Kidney (tissue), 14 donors: ENCODE data around the gene CNTRL. TPM values are rescaled to one million over a fixed set of nuclear protein-coding genes. Genes with fewer than 3 reads are reported as not detected.

ENCODE experiments used
- DNase-seq, 5 donors: peaks; one replicate each; pipeline ENCODE4 v3.0.0-alpha.2; 2013 to 2020
- FAIRE-seq: peaks from 2 replicates; lab custom pipeline; 2012; peaks lifted over from hg19 to GRCh38; lab: Jason Lieb, UNC
- H3K27ac ChIP-seq, 2 donors: one replicate each; pipeline ENCODE4 v1.7.0; 2013; ENCODE audit warnings: low read depth in 2 of 2, low read length in 2 of 2, inconsistent platforms in 1 of 2
- H3K27me3 ChIP-seq: one replicate; pipeline ENCODE4 v1.7.1; 2013; ENCODE audit warnings: low read length, inconsistent platforms; ENCODE audit not compliant: control insufficient read depth, insufficient read depth
- H3K36me3 ChIP-seq, 3 donors: one replicate each; pipeline versions ENCODE4 v1.7.0 to v1.7.1; 2013; ENCODE audit warnings: low read length in 3 of 3, control low read depth in 1 of 3, inconsistent platforms in 1 of 3; ENCODE audit not compliant: insufficient read depth in 3 of 3, control insufficient read depth in 2 of 3
- H3K4me1 ChIP-seq, 3 donors: one replicate each; pipeline versions ENCODE4 v1.7.0 to v1.7.1; 2013; ENCODE audit warnings: low read length in 3 of 3, inconsistent platforms in 1 of 3, low read depth in 1 of 3; ENCODE audit not compliant: control insufficient read depth in 2 of 3, insufficient read depth in 2 of 3
- H3K4me3 ChIP-seq, 3 donors: one replicate each; pipeline versions ENCODE4 v1.7.0 to v1.8.1; 2013; ENCODE audit warnings: low read length in 3 of 3, control low read depth in 1 of 3, inconsistent platforms in 1 of 3
- H3K9ac ChIP-seq, 3 donors: one replicate each; pipeline versions ENCODE4 v1.7.0 to v1.7.1; 2013; ENCODE audit warnings: low read length in 3 of 3, control low read depth in 1 of 3, inconsistent platforms in 1 of 3
- H3K9me3 ChIP-seq, 3 donors: one replicate each; pipeline versions ENCODE4 v1.7.0 to v1.7.1; 2013; ENCODE audit warnings: low read length in 3 of 3, control low read depth in 1 of 3, inconsistent platforms in 1 of 3; ENCODE audit not compliant: control insufficient read depth in 2 of 3, insufficient read depth in 1 of 3
- CTCF ChIP-seq: IDR thresholded peaks from 3 replicates; pipeline ENCODE4 v1.5.1; 2012; ENCODE audit warnings: mild to moderate bottlenecking, moderate library complexity, borderline replicate concordance; ENCODE audit not compliant: insufficient read depth; ENCODE audit errors: extremely low read depth
- intact Hi-C: fragments of 100-400 bp; cut with DNase I; formaldehyde crosslinking; loops from one replicate; pipeline ENCODE4 v1.11.1; 2022
- polyA plus RNA-seq: library from polyadenylated mRNA; stranded (reverse); fragments of 350-450 nt; fragmentation: Illumina TruSeq; extraction: RNeasy Lipid Tissue Mini Kit (QIAGEN cat#74804); gene quantifications from one replicate; pipeline ENCODE4 v1.2.3, GENCODE V29; 2014; ENCODE audit warnings: low read depth, low replicate concordance; ENCODE audit not compliant: insufficient read depth
- total RNA-seq: library from RNA; stranded (reverse); fragmentation: NEBNext Ultra II Directional; extraction: Animal tissue kit (Norgen Biotek cat#: 25700); gene quantifications from one replicate; pipeline ENCODE4 v1.2.1, GENCODE V29; 2021
- donor health status: control.
- donor health status: control.
- donor health status: control.
- donor health status: control.
- donor health status: control.
- donor health status: DM: yes; HTN: yes; CAD: no.
- donor health status: Normal renal cell carcinoma (clear cell type).

CNTRL gene
- total and polyA plus RNA-seq, 2 donors from 2014 or later, result 3.4 to 17.7 TPM

DNA sequence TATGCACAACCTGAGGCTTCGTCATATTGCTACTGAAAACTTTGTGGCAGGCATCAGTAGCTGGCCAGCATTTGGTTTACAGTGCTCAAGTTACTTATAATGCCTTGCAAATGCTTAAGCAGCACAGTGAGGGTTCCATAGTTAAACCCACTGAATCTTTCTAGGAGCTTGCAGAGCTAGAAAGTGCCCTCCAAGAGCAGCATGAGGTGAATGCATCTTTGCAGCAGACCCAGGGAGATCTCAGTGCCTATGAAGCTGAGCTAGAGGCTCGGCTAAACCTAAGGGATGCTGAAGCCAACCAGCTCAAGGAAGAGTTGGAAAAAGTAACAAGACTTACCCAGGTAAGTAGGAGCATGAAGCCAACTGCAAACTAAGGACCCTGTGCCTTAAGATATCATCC, 60.9 kb downstream of the CNTRL start:
- Histone ChIP-seq H3K27ac (no peak overlapping the region), H3K4me3 (no peak overlapping the region), H3K4me1 (no peaks in the 10 kb centered on the region), H3K27me3 (no peaks in the 10 kb centered on the region), H3K9me3 (no peaks in the 10 kb centered on the region), H3K9ac (no peak overlapping the region), H3K36me3 (peaks cover 0 to 8% (median 0%) of the 10 kb centered on the region in 3 donors)
- FAIRE-seq, result no peak
- intact Hi-C loops, result no loop called here
- TF ChIP-seq CTCF, result no peak
- no peak for DNase-seq

DNA sequence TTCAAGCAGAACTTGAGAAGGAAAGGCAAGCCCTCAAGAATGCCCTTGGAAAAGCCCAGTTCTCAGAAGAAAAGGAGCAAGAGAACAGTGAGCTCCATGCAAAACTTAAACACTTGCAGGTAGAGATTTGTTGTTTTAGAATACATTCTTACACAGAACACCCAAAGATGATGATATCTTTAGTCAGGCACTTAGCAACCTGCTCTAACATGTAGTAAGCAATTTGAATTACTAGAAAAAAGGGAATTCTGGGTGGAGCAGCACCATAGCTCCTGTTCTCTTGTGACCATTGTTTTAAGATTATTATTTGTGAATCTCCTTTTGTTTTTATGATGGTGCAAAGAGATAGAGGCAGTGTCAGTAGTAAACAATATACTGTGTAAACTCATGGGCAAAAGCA, 63.8 kb downstream of the CNTRL start:
- H3K9me3 ChIP-seq, result no peaks in the 10 kb centered on the region
- FAIRE-seq, result no peak
- H3K4me3 ChIP-seq, result no peak overlapping the region
- H3K4me1 ChIP-seq, result no peaks in the 10 kb centered on the region
- H3K36me3 ChIP-seq, result peaks cover 7 to 20% (median 8%) of the 10 kb centered on the region in 3 donors
- TF ChIP-seq CTCF, result no peak
- no peaks in the 10 kb centered on the region for H3K27me3 ChIP-seq
- no peak overlapping the region for H3K27ac ChIP-seq
- DNase-seq, result no peak
- intact Hi-C loops, result no loop called here
- H3K9ac ChIP-seq, result no peak overlapping the region

DNA sequence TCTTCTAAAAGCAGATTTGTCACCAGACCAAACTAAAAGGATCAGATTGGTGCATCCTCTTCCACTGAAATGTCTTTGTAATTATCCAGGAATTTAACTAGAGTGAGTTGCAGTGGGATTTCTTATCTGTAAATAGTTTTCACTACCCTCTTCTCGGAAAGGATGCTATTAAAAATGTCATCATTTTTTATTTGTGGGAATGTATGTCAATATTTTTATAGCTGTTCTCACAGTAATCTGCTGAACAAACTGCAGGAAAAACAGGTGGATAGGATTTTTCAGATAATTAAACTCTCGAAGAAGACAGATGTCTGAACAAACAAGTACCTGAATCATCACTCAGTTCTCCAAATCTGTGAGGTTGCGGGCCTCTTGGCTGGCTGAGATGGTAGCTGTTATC, 64.2 kb downstream of the CNTRL start:
- H3K4me1 ChIP-seq, result no peaks in the 10 kb centered on the region
- TF ChIP-seq CTCF, result no peak
- H3K36me3 ChIP-seq, result peaks cover 7 to 23% (median 8%) of the 10 kb centered on the region in 3 donors
- H3K9me3 ChIP-seq, result no peaks in the 10 kb centered on the region
- H3K4me3 ChIP-seq, result no peak overlapping the region
- H3K27me3 ChIP-seq, result no peaks in the 10 kb centered on the region
- DNase-seq (no peak), FAIRE-seq (no peak)
- H3K9ac ChIP-seq, result no peak overlapping the region
- intact Hi-C loops, result no loop called here
- no peak overlapping the region for H3K27ac ChIP-seq

DNA sequence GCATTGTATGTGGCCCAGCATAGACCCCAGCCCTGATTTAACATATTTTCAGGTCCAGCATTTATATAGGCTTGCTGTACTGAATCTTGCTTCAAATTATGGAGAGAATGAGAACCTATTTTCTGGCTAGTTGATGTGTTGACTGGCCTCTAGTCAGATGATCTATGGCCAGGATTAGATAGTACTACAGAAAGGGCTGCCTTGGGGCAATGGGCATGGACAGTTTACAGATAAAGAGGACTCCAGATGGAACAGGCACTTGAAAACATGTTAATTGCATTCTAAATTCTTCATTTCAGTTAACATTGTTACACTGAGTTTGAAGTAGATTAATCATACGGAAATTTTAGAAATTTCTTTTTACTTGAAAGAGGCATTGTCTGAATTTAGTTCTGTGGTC, 65.4 kb downstream of the CNTRL start:
- FAIRE-seq (no peak), DNase-seq (no peak)
- no peak for TF ChIP-seq CTCF
- no peak overlapping the region for H3K27ac ChIP-seq
- no peak overlapping the region for H3K4me3 ChIP-seq
- no peak overlapping the region for H3K9ac ChIP-seq
- intact Hi-C loops, result no loop called here
- H3K4me1 ChIP-seq, result no peaks in the 10 kb centered on the region
- no peaks in the 10 kb centered on the region for H3K9me3 ChIP-seq
- no peaks in the 10 kb centered on the region for H3K27me3 ChIP-seq
- peaks cover 7 to 35% (median 11%) of the 10 kb centered on the region in 3 donors for H3K36me3 ChIP-seq
